Stimulated activated naive CD8-positive, alpha-beta T cell treated with anti-CD3 and anti-CD28 coated beads, Interleukin-15, amount 100 ng/mL, for 72 hours (primary cell): ENCODE measurements around the gene C2CD2.

ENCODE experiments used
- ATAC-seq: fragments of 150-1000 bp; cut with Tn5 transposase; 2 replicates; pipeline ENCODE4 v1.10.0; 2021; ENCODE audit warnings: mild to moderate bottlenecking, moderate library complexity
- DNase-seq, 2 donors: peaks; one replicate each; pipeline ENCODE4 v3.0.0; 2021 to 2022
- H3K27ac Mint-ChIP-seq, 2 donors: one replicate each; pipeline ENCODE4 v1.8.0; 2022; ENCODE audit warnings: mild to moderate bottlenecking in 2 of 2, mixed read lengths in 2 of 2, moderate library complexity in 2 of 2
- H3K27me3 Mint-ChIP-seq: one replicate; pipeline ENCODE4 v1.8.0; 2022; ENCODE audit warnings: mixed read lengths
- H3K4me1 Mint-ChIP-seq: one replicate; pipeline ENCODE4 v1.8.0; 2022; ENCODE audit warnings: mild to moderate bottlenecking, mixed read lengths
- H3K4me3 Mint-ChIP-seq, 2 donors: one replicate each; pipeline ENCODE4 v1.8.0; 2022; ENCODE audit warnings: mild to moderate bottlenecking in 2 of 2, mixed read lengths in 2 of 2, moderate library complexity in 1 of 2
- H3K9me3 Mint-ChIP-seq, 2 donors: one replicate each; pipeline ENCODE4 v1.8.0; 2022; ENCODE audit warnings: mixed read lengths in 2 of 2

Gene C2CD2

GRCh38 chr21:41837756-41838297 lies 116.0 kb downstream of the C2CD2 start:
- no peaks in the 10 kb centered on the region for H3K4me1 Mint-ChIP-seq
- H3K27me3 Mint-ChIP-seq, result no peaks in the 10 kb centered on the region
- H3K4me3 Mint-ChIP-seq, result no peak overlapping the region
- DNase-seq, result no peak
- no peak for ATAC-seq
- H3K27ac Mint-ChIP-seq, result peak overlapping the region in 1 of 2 donors; percentile 74
- peaks cover 5 to 9% of the 10 kb centered on the region in 2 donors for H3K9me3 Mint-ChIP-seq

GRCh38 chr21:41836166-41837015 lies 117.4 kb downstream of the C2CD2 start:
- Mint-ChIP-seq H3K9me3 (peaks cover 5 to 8% of the 10 kb centered on the region in 2 donors), H3K27ac (peak overlapping the region; percentile 72 to 83), H3K4me3 (no peak overlapping the region)

GRCh38 chr21:41835711-41836154 lies 118.1 kb downstream of the C2CD2 start:
- Mint-ChIP-seq H3K4me3 (no peak overlapping the region), H3K27ac (peak overlapping the region; percentile 27 to 83), H3K9me3 (peaks cover under 1 to 1% of the 10 kb centered on the region in 2 donors), H3K4me1 (no peaks in the 10 kb centered on the region), H3K27me3 (no peaks in the 10 kb centered on the region)
- ATAC-seq (no peak), DNase-seq (no peak)

More at GRCh38 chr21:41836166-41837015, 117.4 kb downstream of the C2CD2 start:
- no peaks in the 10 kb centered on the region for H3K27me3 Mint-ChIP-seq
- no peaks in the 10 kb centered on the region for H3K4me1 Mint-ChIP-seq
- ATAC-seq, result no peak
- DNase-seq, result no peak
